HFF-Myc (cell line): ENCODE measurements around the gene IL36B.

Experiments
- DNase-seq: peaks from one replicate; pipeline ENCODE4 v3.0.0-alpha.2; 2011; ENCODE audit warnings: low read depth; ENCODE audit errors: extremely low read depth
- H3K4me3 ChIP-seq: replicated peaks from 2 replicates; pipeline ENCODE4 v1.5.1; 2011; ENCODE audit warnings: low read depth, mild to moderate bottlenecking, control low read depth, low read length
- TF ChIP-seq, protein P1 (sequence below): IDR thresholded peaks from 2 replicates; pipeline ENCODE4 v1.5.1; 2012; ENCODE audit warnings: mild to moderate bottlenecking, low read depth, low read length, control low read depth; ENCODE audit errors: missing control alignments

The IL36B gene

DNA sequence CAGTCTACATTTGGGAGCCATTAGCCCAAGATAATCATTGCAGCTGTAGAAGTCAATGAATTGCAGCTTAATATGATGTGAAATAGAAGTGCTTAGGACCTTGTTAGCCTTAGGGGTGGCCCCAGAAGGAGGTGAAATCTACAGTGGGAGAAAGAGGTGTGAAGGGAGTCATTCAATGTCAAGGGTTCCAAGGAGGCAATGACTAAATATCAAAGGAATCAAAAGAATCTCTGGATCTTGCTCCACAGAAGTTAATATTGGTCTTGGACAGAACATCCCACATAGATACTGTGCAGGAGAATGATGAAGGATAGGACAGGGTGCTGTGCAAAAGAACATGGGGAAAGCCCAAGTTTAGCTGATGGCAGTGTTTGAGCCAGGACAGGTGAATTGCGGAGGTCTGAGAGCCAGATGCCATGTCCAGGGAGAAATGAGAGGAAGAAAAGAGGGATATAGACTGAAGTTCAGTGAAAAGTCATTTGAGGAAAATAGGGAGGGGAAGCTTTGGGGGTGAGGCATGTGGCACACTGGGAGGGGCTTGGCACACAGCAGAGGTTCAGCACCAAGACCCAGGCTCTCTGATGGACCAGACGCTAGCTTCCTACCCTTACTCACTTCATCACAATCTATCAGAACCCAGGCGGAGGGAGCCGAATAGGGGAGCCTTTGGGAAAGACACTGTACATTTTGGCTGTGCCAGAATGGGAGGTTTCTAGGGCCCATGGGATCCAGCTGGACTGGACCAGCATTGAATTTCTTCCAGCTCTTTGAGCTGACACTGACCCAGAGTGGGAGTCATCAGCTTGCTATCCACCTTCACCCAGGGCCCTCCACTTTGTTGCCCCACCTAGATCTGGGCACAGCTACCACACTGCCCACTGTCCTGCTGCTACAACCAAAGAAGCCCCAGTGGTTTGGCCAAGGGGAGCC is 17.3 kb upstream of the IL36B start:
- TF ChIP-seq, protein P1, sequence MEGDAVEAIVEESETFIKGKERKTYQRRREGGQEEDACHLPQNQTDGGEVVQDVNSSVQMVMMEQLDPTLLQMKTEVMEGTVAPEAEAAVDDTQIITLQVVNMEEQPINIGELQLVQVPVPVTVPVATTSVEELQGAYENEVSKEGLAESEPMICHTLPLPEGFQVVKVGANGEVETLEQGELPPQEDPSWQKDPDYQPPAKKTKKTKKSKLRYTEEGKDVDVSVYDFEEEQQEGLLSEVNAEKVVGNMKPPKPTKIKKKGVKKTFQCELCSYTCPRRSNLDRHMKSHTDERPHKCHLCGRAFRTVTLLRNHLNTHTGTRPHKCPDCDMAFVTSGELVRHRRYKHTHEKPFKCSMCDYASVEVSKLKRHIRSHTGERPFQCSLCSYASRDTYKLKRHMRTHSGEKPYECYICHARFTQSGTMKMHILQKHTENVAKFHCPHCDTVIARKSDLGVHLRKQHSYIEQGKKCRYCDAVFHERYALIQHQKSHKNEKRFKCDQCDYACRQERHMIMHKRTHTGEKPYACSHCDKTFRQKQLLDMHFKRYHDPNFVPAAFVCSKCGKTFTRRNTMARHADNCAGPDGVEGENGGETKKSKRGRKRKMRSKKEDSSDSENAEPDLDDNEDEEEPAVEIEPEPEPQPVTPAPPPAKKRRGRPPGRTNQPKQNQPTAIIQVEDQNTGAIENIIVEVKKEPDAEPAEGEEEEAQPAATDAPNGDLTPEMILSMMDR, result no peak
- DNase-seq, result no peak
- H3K4me3 ChIP-seq, result no peak overlapping the region

DNA sequence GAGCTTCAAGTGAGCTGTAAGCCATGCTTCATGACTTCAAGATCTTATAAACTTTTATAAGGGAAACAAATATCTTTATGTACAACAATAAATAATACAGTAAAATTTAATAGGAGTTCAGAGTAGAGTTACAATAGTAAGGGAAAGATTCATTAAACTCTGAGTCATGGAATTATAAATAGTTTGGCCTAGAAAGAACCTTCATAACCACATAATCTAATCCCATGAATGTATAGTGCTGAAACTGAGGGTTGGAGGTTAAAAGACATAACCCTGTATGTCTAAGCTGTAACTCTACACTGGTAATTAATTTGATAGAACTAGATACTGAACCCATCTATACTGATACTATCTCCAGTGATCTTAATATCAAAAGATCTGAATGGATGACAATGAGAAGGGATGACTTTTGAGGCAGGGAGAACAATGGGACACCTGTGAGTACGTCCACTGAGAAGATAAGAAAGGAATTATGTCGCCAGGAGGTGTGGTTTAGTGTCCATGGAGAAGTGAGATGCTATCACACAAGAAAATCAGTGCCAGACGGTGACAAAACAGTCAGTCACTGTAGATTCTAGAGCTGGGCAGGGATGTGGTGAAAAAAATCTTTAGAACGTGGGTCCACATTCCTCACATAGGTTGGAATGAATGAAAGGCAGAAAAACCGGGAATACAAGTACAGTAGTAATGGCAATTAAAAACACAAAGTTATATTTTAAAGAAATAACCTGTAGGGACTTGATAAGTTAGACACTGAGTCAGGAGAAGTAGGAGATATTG is 16.2 kb upstream of the IL36B start:
- DNase-seq, result no peak
- TF ChIP-seq, protein P1, result no peak

DNA sequence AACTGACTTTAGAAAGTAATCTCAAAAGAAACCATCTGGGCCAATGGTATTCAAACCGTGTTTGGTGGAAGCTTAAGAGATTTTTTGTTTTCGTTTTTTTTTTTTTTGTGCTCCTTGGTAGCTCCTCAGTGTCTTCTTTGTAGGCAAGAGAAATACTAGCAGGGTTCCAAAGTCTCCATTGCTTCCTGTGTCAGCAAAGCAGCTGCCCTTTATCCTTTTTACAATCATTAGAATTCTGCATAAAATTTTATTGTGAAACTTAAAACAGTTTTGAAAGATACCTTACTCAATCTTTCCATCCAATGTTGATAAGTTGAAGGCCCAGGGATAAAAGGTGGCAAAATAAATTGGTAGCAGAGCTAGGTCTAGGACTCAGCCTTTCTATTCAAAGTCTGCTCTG is 15.6 kb upstream of the IL36B start:
- no peak for DNase-seq
- H3K4me3 ChIP-seq, result no peak overlapping the region
- TF ChIP-seq, protein P1, result no peak

More for the DNA sequence above, 16.2 kb upstream of the IL36B start:
- H3K4me3 ChIP-seq, result no peak overlapping the region

DNA sequence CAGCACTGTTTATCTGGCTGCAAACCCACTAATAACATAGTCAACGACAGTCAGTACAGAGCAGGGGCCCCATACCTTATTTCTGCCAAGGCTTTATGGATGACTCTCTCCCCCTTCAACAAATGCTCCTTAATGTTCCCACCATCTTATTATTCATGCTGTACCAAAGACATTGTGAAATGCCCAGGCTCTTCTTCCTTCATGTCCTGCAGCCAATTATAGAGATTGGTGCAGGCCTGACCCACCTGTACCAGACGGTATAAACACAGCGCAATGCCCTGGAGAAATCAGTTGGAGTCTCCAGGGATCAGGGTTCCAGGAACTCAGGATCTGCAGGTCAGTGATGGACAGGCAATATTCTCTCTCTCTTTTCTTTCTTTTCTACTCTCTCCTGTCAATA is 15.0 kb upstream of the IL36B start, which contains the start of gene IL1F10:
Gene IL1F10 (plus strand): TSS at position 290 of the 400 bp plus-strand sequence. CDS start 4,769 bp downstream, outside the sequence.
- no peak within 1 kb of the TSS for H3K4me3 ChIP-seq
- DNase-seq, result no peak
- TF ChIP-seq, protein P1, result no peak

DNA sequence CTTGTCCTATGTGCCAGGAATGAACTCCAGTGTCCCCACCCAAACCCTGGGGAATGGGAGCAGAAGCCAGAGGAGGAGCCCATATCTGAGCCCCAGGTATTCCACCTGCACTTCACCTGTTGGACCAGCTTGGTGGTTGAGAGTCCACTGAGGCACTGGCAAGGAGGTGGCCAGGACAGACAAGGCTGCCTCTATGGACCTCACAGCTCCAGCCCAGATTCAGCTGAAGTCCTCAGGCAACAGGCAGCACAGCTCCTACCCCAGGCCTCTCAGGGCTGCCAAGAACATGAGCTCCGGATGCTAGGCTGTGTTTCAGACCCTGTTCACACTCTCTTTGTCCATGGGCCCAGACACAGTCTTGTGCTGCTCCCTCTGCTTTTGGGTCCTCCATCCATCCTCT is 12.2 kb upstream of the IL36B start:
- no peak for DNase-seq
- no peak overlapping the region for H3K4me3 ChIP-seq
- TF ChIP-seq, protein P1, result no peak

DNA sequence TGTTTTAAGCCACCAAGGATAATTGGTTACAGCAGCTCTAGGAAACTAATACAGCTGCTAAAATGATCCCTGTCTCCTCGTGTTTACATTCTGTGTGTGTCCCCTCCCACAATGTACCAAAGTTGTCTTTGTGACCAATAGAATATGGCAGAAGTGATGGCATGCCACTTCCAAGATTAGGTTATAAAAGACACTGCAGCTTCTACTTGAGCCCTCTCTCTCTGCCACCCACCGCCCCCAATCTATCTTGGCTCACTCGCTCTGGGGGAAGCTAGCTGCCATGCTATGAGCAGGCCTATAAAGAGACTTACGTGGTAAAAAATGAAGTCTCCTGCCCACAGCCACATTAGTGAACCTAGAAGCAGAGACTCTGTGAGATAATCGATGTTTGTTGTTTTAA is 11.6 kb upstream of the IL36B start:
- DNase-seq, result no peak
- TF ChIP-seq, protein P1, result no peak

More for the DNA sequence above, 11.6 kb upstream of the IL36B start:
- H3K4me3 ChIP-seq, result no peak overlapping the region
